PC-9 (cell line): ENCODE data around the gene ZNF236.

Experiments
- CTCF ChIP-seq: fragments of 200-600 bp; sonication (generic); conservative IDR thresholded peaks from 2 replicates; pipeline ENCODE4 v1.6.1; 2017; ENCODE audit warnings: mixed run types, antibody characterized with exemption, mild to moderate bottlenecking, moderate library complexity
- EZH2 ChIP-seq: fragments of 200-600 bp; sonication (generic); IDR thresholded peaks from 2 replicates; pipeline ENCODE4 v1.8.0; 2017; ENCODE audit warnings: antibody characterized with exemption, low read depth

DNA sequence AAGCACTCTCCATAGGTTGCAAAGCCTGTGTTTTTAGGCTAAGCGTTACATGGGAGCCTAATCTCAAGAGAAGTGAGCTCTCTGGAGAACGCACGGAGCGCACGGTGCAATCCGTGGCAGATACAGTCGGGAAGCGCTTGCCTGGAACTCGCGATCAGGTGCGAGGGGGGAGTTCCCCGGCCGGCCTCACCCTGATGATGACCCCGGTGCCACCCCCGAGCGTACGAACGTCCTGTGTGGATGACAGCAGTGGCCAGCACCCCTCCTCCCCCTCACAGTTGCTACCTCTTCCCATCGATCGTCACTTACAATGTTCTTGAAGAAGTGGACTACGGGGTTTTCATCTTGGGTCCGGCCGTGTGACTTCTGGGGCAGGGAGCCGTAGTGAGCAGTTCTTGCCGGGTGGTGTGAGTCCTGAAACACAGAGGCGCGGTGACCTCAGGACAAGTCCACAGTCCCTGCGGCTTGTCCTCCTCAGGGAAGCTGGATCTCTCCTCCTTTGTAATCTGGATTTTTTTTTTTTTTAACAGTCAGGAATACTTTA, 167.4 kb downstream of the ZNF236 start:
- TF ChIP-seq CTCF (no peak), EZH2 (no peak)
